ENCODE measurements around the gene MVP. TPM values are rescaled to one million over a fixed set of nuclear protein-coding genes. Genes with fewer than 3 reads are reported as not detected.
"Not testable (repeated sequence)": the region's sequence is repeated elsewhere in the genome, so short reads cannot be mapped to it uniquely, and the experiment has no call there.

MVP gene
- total RNA-seq, 4 donors from 2014 or later, result 82.2 to 162 (median 129) TPM

GRCh38 chr16:29878172-29878571, 57.9 kb downstream of the MVP start:
- no peaks in the 10 kb centered on the region for H3K9me3 ChIP-seq
- TF ChIP-seq POLR2A (IDR thresholded peaks at IDR 0.05), result no peak
- 77 to 86% methylated on average over 3 to 10 of the region's 14 CpGs for WGBS, 2 donors (ENCODE audit: low coverage in 1 of 2)
- no peak overlapping the region for H3K27ac ChIP-seq
- ATAC-seq, result no peak
- H3K4me3 ChIP-seq, result no peak overlapping the region
- peaks cover 60% of the 10 kb centered on the region for H3K27me3 ChIP-seq
- no peaks in the 10 kb centered on the region for H3K36me3 ChIP-seq
- H3K4me1 ChIP-seq, result peaks cover 0 to 16% (median 0%) of the 10 kb centered on the region in 3 donors

GRCh38 chr16:29881050-29881449, 60.8 kb downstream of the MVP start:
- H3K4me1 ChIP-seq, result peaks cover 0 to 16% (median 0%) of the 10 kb centered on the region in 3 donors
- H3K9me3 ChIP-seq, result no peaks in the 10 kb centered on the region
- no peak for TF ChIP-seq EP300 (IDR thresholded peaks at IDR 0.05)
- TF ChIP-seq, protein P1, sequence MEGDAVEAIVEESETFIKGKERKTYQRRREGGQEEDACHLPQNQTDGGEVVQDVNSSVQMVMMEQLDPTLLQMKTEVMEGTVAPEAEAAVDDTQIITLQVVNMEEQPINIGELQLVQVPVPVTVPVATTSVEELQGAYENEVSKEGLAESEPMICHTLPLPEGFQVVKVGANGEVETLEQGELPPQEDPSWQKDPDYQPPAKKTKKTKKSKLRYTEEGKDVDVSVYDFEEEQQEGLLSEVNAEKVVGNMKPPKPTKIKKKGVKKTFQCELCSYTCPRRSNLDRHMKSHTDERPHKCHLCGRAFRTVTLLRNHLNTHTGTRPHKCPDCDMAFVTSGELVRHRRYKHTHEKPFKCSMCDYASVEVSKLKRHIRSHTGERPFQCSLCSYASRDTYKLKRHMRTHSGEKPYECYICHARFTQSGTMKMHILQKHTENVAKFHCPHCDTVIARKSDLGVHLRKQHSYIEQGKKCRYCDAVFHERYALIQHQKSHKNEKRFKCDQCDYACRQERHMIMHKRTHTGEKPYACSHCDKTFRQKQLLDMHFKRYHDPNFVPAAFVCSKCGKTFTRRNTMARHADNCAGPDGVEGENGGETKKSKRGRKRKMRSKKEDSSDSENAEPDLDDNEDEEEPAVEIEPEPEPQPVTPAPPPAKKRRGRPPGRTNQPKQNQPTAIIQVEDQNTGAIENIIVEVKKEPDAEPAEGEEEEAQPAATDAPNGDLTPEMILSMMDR (IDR thresholded peaks at IDR 0.05), result no peak
- TF ChIP-seq POLR2A (IDR thresholded peaks at IDR 0.05), result no peak
- no peak for TF ChIP-seq POLR2AphosphoS5 (IDR thresholded peaks at IDR 0.05)
- WGBS, 2 donors (ENCODE audit: low coverage in 1 of 2), result 56 to 78% methylated on average over 1 to 2 of the region's 3 CpGs
- ATAC-seq, result no peak
- no peak overlapping the region for H3K27ac ChIP-seq
- H3K4me3 ChIP-seq, result no peak overlapping the region
- peaks cover 53% of the 10 kb centered on the region for H3K27me3 ChIP-seq
- no peaks in the 10 kb centered on the region for H3K36me3 ChIP-seq

DNA sequence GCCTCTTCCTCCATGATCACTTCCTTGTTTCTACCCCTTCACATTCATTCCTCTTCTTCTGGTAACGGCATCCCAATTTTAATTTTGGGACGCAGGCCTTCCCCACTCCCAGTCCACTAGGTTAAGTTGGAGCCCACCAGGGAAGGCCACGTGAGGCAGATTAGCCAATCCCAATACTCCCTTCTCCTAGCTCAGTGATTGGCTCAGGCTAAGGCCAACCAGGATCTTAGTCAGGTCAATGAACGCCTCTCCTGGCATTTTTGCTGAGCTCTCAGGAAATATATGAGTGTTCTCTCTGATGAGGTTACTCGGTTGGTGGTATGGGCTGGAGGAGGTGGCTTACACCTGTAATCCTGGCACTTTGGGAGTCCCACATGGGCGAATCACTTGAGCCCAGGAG, 63.7 kb downstream of the MVP start:
- H3K9me3 ChIP-seq, result no peaks in the 10 kb centered on the region
- 69 to 87% methylated on average over 3 to 4 of the region's 6 CpGs for WGBS, 2 donors (ENCODE audit: low coverage in 1 of 2)
- no peak for ATAC-seq
- peaks cover 28% of the 10 kb centered on the region for H3K27me3 ChIP-seq
- H3K36me3 ChIP-seq, result no peaks in the 10 kb centered on the region
- H3K27ac ChIP-seq, result no peak overlapping the region
- no peak overlapping the region for H3K4me3 ChIP-seq
- TF ChIP-seq POLR2A (IDR thresholded peaks at IDR 0.05) (no peak), EP300 (IDR thresholded peaks at IDR 0.05) (no peak)
- TF ChIP-seq, protein P1 (IDR thresholded peaks at IDR 0.05), result no peak
- H3K4me1 ChIP-seq, result no peaks in the 10 kb centered on the region

- H3K27me3 ChIP-seq, result peaks cover 10% of the 10 kb centered on the region
- not testable (repeated sequence) for H3K9me3 ChIP-seq, ATAC-seq, H3K36me3 ChIP-seq, H3K4me3 ChIP-seq, H3K27ac ChIP-seq, H3K4me1 ChIP-seq
- WGBS, 2 donors (ENCODE audit: low coverage in 1 of 2), result 98% methylated on average over 3 of the region's 3 CpGs; no CpG with 5 or more reads in 1 of the 2 donors
These were observed 69.1 kb downstream of the MVP start for GRCh38 chr16:29889372-29889771.

- Histone ChIP-seq H3K27me3 (peaks cover 21% of the 10 kb centered on the region), H3K4me1 (no peaks in the 10 kb centered on the region), H3K36me3 (no peaks in the 10 kb centered on the region), H3K4me3 (no peak overlapping the region), H3K27ac (no peak overlapping the region), H3K9me3 (no peaks in the 10 kb centered on the region)
- WGBS, 2 donors (ENCODE audit: low coverage in 1 of 2), result 65 to 77% methylated on average over 7 to 8 of the region's 10 CpGs
- TF ChIP-seq EP300 (IDR thresholded peaks at IDR 0.05) (no peak), POLR2A (IDR thresholded peaks at IDR 0.05) (no peak), POLR2AphosphoS5 (IDR thresholded peaks at IDR 0.05) (no peak)
- TF ChIP-seq, protein P1 (IDR thresholded peaks at IDR 0.05), result no peak
- no peak for ATAC-seq
These were observed 71.5 kb downstream of the MVP start for GRCh38 chr16:29891525-29892457.

GRCh38 chr16:29892458-29892813, 72.2 kb downstream of the MVP start:
- H3K27me3 ChIP-seq, result peaks cover 27% of the 10 kb centered on the region
- no peak overlapping the region for H3K4me3 ChIP-seq
- WGBS, 2 donors (ENCODE audit: low coverage in 1 of 2), result 90% methylated on average over 4 of the region's 6 CpGs; no CpG with 5 or more reads in 1 of the 2 donors
- no peak for ATAC-seq
- no peaks in the 10 kb centered on the region for H3K36me3 ChIP-seq
- H3K27ac ChIP-seq, result no peak overlapping the region
- TF ChIP-seq POLR2A (IDR thresholded peaks at IDR 0.05), result no peak
- TF ChIP-seq, protein P1 (IDR thresholded peaks at IDR 0.05), result no peak
- no peak for TF ChIP-seq POLR2AphosphoS5 (IDR thresholded peaks at IDR 0.05)
- TF ChIP-seq EP300 (IDR thresholded peaks at IDR 0.05), result no peak
- no peaks in the 10 kb centered on the region for H3K4me1 ChIP-seq
- H3K9me3 ChIP-seq, result no peaks in the 10 kb centered on the region

Data from gastroesophageal sphincter (tissue), 4 donors.